GM20000 (cell line): ENCODE results near the gene USP6.
"Not testable (repeated sequence)": the region's sequence is repeated elsewhere in the genome, so short reads cannot be mapped to it uniquely, and the experiment has no call there.

Source experiments
- DNase-seq: peaks from one replicate; pipeline ENCODE4 v3.0.0; 2012; ENCODE audit warnings: low spot score
- CTCF ChIP-seq: IDR thresholded peaks from 2 replicates; pipeline ENCODE4 v1.5.1; 2012; ENCODE audit warnings: mild to moderate bottlenecking, control low read depth; ENCODE audit errors: extremely low read depth, missing control alignments

Gene USP6

GRCh38 chr17:5123343-5124124 lies 7.7 kb downstream of the USP6 start:
- no peak for DNase-seq
- TF ChIP-seq CTCF = no peak

GRCh38 chr17:5124125-5124760 lies 8.4 kb downstream of the USP6 start:
- not testable (repeated sequence) for DNase-seq

GRCh38 chr17:5124896-5125295 lies 9.1 kb downstream of the USP6 start:
- DNase-seq = not testable (repeated sequence)

- TF ChIP-seq CTCF = no peak
- DNase-seq = no peak
These were observed 11.1 kb downstream of the USP6 start for GRCh38 chr17:5126719-5127488.

- no peak for DNase-seq
- no peak for TF ChIP-seq CTCF
These were observed 12.1 kb downstream of the USP6 start for GRCh38 chr17:5127910-5128309.

- DNase-seq = not testable (repeated sequence)
These were observed 12.6 kb downstream of the USP6 start for GRCh38 chr17:5128387-5128786.

GRCh38 chr17:5128905-5129535 lies 13.2 kb downstream of the USP6 start:
- no peak for DNase-seq
- no peak for TF ChIP-seq CTCF

GRCh38 chr17:5129770-5130169 lies 13.9 kb downstream of the USP6 start:
- DNase-seq = not testable (repeated sequence)

- DNase-seq = not testable (repeated sequence)
These were observed 14.4 kb downstream of the USP6 start for GRCh38 chr17:5130261-5130660.

GRCh38 chr17:5130687-5131086 lies 14.9 kb downstream of the USP6 start:
- DNase-seq = not testable (repeated sequence)
